SK-N-SH (cell line): ENCODE data around the gene FRYL. TPM values are rescaled to one million over a fixed set of nuclear protein-coding genes. Genes with fewer than 3 reads are reported as not detected.
"Not testable (repeated sequence)": the region's sequence is repeated elsewhere in the genome, so short reads cannot be mapped to it uniquely, and the experiment has no call there.

Source experiments
- CTCF ChIA-PET: fragments of 300-600, 350-600 bp; formaldehyde crosslinking; extraction: SDS; loops from one replicate; lab custom pipeline; 2021; lab: Yijun Ruan, JAX
- POLR2A ChIA-PET: fragments of 350-600 bp; sonication (Branson Sonifier 250); formaldehyde crosslinking; extraction: SDS; loops from one replicate; lab custom pipeline; 2020; ENCODE audit warnings: antibody characterized with exemption, inconsistent platforms; lab: Yijun Ruan, JAX
- DNase-seq: peaks from one replicate; pipeline ENCODE4 v3.0.0; 2012
- H2AFZ ChIP-seq: fragments of 200-600 bp; sonication (generic); 2 replicates; pipeline ENCODE4 v1.8.1; 2016; ENCODE audit warnings: antibody characterized with exemption, mild to moderate bottlenecking, low read depth
- H3F3A ChIP-seq: fragments of 200-600 bp; sonication (generic); replicated peaks from 2 replicates; pipeline ENCODE3; 2016; ENCODE audit warnings: antibody characterized with exemption, mild to moderate bottlenecking; ENCODE audit not compliant: insufficient read depth
- H3K27ac ChIP-seq, 2 experiments: fragments of 200-500 bp in 1 of 2; fragments of 200-600 bp in 1 of 2; sonication (Bioruptor generic) in 1 of 2; sonication (generic), shearing (Covaris generic) in 1 of 2; 2 replicates each; pipeline versions ENCODE4 v1.5.1 to v1.6.1; 2014 to 2016; ENCODE audit warnings: low read depth in 2 of 2, inconsistent platforms in 1 of 2, low read length in 1 of 2, mild to moderate bottlenecking in 1 of 2, mixed read lengths in 1 of 2
- H3K27me3 ChIP-seq: fragments of 200-600 bp; sonication (generic), shearing (Covaris generic); 2 replicates; pipeline ENCODE4 v1.6.1; 2016; ENCODE audit warnings: mixed run types; ENCODE audit not compliant: insufficient read depth
- H3K36me3 ChIP-seq, 2 experiments: fragments of 200-500 bp in 1 of 2; fragments of 200-600 bp in 1 of 2; sonication (Bioruptor generic) in 1 of 2; sonication (generic) in 1 of 2; replicated peaks in 1 of 2; 2 replicates each; pipeline versions ENCODE3 to v1.5.1; 2014 to 2016; ENCODE audit warnings: low read length in 1 of 2, mild to moderate bottlenecking in 1 of 2; ENCODE audit not compliant: insufficient read depth in 2 of 2, control insufficient read depth in 1 of 2
- H3K4me1 ChIP-seq, 2 experiments: fragments of 200-500 bp in 1 of 2; fragments of 200-600 bp in 1 of 2; sonication (Bioruptor generic) in 1 of 2; sonication (generic), shearing (Covaris generic) in 1 of 2; 2 replicates each; pipeline versions ENCODE4 v1.5.1 to v1.6.1; 2014 to 2016; ENCODE audit warnings: low read depth in 1 of 2, low read length in 1 of 2, mixed run types in 1 of 2; ENCODE audit not compliant: insufficient read depth in 2 of 2, control insufficient read depth in 1 of 2
- H3K4me2 ChIP-seq: fragments of 200-600 bp; sonication (generic), shearing (Covaris generic); 2 replicates; pipeline ENCODE4 v1.6.1; 2017; ENCODE audit warnings: mixed run types
- H3K4me3 ChIP-seq, 2 experiments: fragments of 200-500 bp in 1 of 2; fragments of 200-600 bp in 1 of 2; sonication (Bioruptor generic) in 1 of 2; sonication (generic), shearing (Covaris generic) in 1 of 2; 2 replicates each; pipeline versions ENCODE4 v1.5.1 to v1.8.1; 2014 to 2016; ENCODE audit warnings: low read depth in 2 of 2, inconsistent platforms in 1 of 2, low read length in 1 of 2, mild to moderate bottlenecking in 1 of 2, mixed read lengths in 1 of 2, moderate library complexity in 1 of 2
- H3K79me2 ChIP-seq: fragments of 200-600 bp; sonication (generic); 2 replicates; pipeline ENCODE4 v1.8.1; 2017; ENCODE audit warnings: mild to moderate bottlenecking; ENCODE audit not compliant: insufficient read depth
- H3K9ac ChIP-seq: fragments of 200-600 bp; sonication (generic); 2 replicates; pipeline ENCODE4 v1.6.1; 2017; ENCODE audit warnings: mixed run types
- H3K9me2 ChIP-seq: fragments of 200-600 bp; sonication (generic); 2 replicates; pipeline ENCODE4 v1.6.1; 2017; ENCODE audit warnings: mixed run types
- H3K9me3 ChIP-seq: fragments of 200-600 bp; sonication (generic); 2 replicates; pipeline ENCODE4 v1.6.1; 2017; ENCODE audit warnings: mixed run types, mild to moderate bottlenecking, moderate library complexity
- H4K20me1 ChIP-seq: fragments of 200-600 bp; sonication (generic); 2 replicates; pipeline ENCODE4 v1.6.1; 2017; ENCODE audit warnings: mild to moderate bottlenecking, mixed run types; ENCODE audit not compliant: insufficient read depth
- FOSL2 ChIP-seq: IDR thresholded peaks from 2 replicates; pipeline ENCODE4 v1.4.0; 2012; ENCODE audit warnings: low read depth, mild to moderate bottlenecking, moderate library complexity, borderline replicate concordance
- FOXJ3 ChIP-seq: sonication (generic); formaldehyde crosslinking; IDR thresholded peaks from 2 replicates; pipeline ENCODE4 v1.5.1; 2020; ENCODE audit warnings: mild to moderate bottlenecking, missing genetic modification reagents
- GABPA ChIP-seq: IDR thresholded peaks from 2 replicates; pipeline ENCODE4 v1.4.0; 2012; ENCODE audit warnings: low read depth, mild to moderate bottlenecking
- MEF2A ChIP-seq: IDR thresholded peaks from 2 replicates; pipeline ENCODE4 v1.4.0; 2012; ENCODE audit warnings: low read depth, borderline replicate concordance
- TCF12 ChIP-seq: IDR thresholded peaks from 2 replicates; pipeline ENCODE4 v1.4.0; 2012
- YY1 ChIP-seq: IDR thresholded peaks from 2 replicates; pipeline ENCODE4 v1.4.0; 2012; ENCODE audit warnings: low read depth, mild to moderate bottlenecking
- WGBS: methylation state at CpG from one replicate; pipeline ENCODE4 v1.1.6; 2017; ENCODE audit warnings: low lambda C conversion rate; 5-methylcytosine and 5-hydroxymethylcytosine counted together
- polyA plus RNA-seq, 3 experiments: library from polyadenylated mRNA; depleted of rRNA; stranded (reverse); fragments of >200 nt; gene quantifications; 2 replicates each; pipeline ENCODE4 v1.2.3, GENCODE V29; 2012
- TF ChIP-seq, protein P1 (sequence below): IDR thresholded peaks from 2 replicates; pipeline ENCODE4 v1.4.0; 2012; ENCODE audit warnings: low read depth, borderline replicate concordance
- TF ChIP-seq, protein P2 (sequence below): IDR thresholded peaks from 2 replicates; pipeline ENCODE4; 2012
- TF ChIP-seq, protein P3 (sequence below): fragments of 150-350 bp; IDR thresholded peaks from 2 replicates; pipeline ENCODE4 v1.6.1; 2016; ENCODE audit warnings: mild to moderate bottlenecking, low read depth, low read length

Gene FRYL
- polyA plus RNA-seq, 1 of the 3 experiments (the other 2 are of a cell fraction), result 8.2 TPM

DNA sequence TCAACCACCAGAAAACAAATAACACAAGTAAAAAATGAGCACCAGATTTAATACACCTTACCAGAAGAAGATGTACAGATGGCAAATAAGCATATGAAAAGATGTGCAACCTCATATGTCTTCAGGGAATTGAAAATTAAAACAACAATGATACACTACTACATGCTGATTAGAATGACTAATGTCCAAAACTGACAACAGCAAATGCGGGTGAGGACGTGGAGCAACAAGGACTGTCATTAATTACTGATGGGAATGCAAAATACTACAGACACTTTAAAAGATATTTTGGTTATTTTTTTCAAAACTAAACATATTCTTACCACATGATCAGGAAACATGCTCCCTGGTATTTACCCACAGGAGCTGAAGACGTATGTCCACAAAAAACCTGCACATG, 140.3 kb downstream of the FRYL start:
- TF ChIP-seq GABPA (no peak), FOXJ3 (CRISPR knock-in tag) (no peak), YY1 (no peak), TCF12 (no peak)
- TF ChIP-seq, protein P1, sequence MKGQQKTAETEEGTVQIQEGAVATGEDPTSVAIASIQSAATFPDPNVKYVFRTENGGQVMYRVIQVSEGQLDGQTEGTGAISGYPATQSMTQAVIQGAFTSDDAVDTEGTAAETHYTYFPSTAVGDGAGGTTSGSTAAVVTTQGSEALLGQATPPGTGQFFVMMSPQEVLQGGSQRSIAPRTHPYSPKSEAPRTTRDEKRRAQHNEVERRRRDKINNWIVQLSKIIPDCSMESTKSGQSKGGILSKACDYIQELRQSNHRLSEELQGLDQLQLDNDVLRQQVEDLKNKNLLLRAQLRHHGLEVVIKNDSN, result no peak
- no peak for DNase-seq
- Histone ChIP-seq H2AFZ (no peak overlapping the region), H3K4me2 (no peak overlapping the region), H3F3A (no peaks in the 10 kb centered on the region), H3K4me1 (peaks cover 2 to 19% of the 10 kb centered on the region in 2 experiments; a peak in 3 of 4 replicates), H3K9me2 (no peaks in the 10 kb centered on the region), H3K79me2 (peaks cover 45% of the 10 kb centered on the region), H3K9me3 (no peaks in the 10 kb centered on the region), H3K9ac (no peak overlapping the region), H4K20me1 (peaks cover 7% of the 10 kb centered on the region; the same call in 1 of the 2 replicates), H3K36me3 (no peaks in the 10 kb centered on the region), H3K27ac (no peak overlapping the region), H3K27me3 (no peaks in the 10 kb centered on the region), H3K4me3 (no peak overlapping the region)
- POLR2A ChIA-PET, result no interaction called here
- CTCF ChIA-PET, result interaction anchor here (1.4 kb wide), 1 partner anchor 14 kb away, joined by 4 read pairs; no protein-coding TSS in a partner anchor
- WGBS, result 98% methylated on average over 3 of the region's 3 CpGs

DNA sequence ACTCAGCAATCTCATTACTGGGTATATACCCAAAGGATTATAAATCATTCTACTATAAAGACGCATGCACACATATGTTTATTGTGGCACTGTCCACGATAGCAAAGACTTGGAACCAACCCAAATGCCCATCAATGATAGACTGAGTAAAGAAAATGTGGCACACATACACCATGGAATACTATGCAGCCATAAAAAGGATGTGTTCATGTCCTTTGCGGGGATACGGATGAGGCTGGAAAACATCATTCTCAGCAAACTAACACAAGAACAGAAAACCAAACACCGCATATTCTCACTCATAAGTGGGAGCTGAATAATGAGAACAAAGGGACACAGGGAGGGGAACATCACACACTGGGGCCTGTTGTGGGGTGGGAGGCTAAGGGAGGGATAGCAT, 141.5 kb downstream of the FRYL start:
- H3K9me3 ChIP-seq, H3K27ac ChIP-seq, H3K4me3 ChIP-seq, H3F3A ChIP-seq, DNase-seq, H3K9me2 ChIP-seq, H3K4me2 ChIP-seq, H3K9ac ChIP-seq, H3K27me3 ChIP-seq, CTCF ChIA-PET, H3K36me3 ChIP-seq, H4K20me1 ChIP-seq, H2AFZ ChIP-seq, POLR2A ChIA-PET: not testable (repeated sequence)
- Histone ChIP-seq H3K4me1 (peaks cover 2 to 19% of the 10 kb centered on the region in 2 experiments; a peak in 3 of 4 replicates), H3K79me2 (peaks cover 39% of the 10 kb centered on the region)
- WGBS, result 97% methylated on average over 5 of the region's 5 CpGs

DNA sequence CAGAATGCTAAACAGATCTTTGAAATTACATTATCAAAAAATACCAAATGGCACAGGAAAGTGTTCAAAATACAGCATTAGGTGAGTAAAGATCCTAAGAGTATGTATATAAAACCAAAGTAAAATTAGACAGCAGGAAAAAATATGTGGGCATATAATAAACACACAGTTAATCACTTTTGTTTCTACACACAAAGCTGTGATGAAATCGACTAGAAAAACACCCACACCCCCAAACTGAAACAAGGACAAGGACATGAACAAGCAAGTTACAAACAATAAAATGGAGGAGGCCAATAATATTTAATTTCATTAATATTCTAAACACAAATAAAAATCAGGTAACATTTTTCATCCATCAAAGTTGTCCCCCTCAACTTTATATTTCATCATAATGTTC, 143.2 kb downstream of the FRYL start:
- no peaks in the 10 kb centered on the region for H3K36me3 ChIP-seq
- peaks cover under 1% of the 10 kb centered on the region; the same call in 1 of the 2 replicates for H4K20me1 ChIP-seq
- no peak overlapping the region for H3K27ac ChIP-seq
- TF ChIP-seq YY1 (no peak), MEF2A (no peak), FOXJ3 (CRISPR knock-in tag) (no peak), FOSL2 (no peak)
- TF ChIP-seq, protein P2, sequence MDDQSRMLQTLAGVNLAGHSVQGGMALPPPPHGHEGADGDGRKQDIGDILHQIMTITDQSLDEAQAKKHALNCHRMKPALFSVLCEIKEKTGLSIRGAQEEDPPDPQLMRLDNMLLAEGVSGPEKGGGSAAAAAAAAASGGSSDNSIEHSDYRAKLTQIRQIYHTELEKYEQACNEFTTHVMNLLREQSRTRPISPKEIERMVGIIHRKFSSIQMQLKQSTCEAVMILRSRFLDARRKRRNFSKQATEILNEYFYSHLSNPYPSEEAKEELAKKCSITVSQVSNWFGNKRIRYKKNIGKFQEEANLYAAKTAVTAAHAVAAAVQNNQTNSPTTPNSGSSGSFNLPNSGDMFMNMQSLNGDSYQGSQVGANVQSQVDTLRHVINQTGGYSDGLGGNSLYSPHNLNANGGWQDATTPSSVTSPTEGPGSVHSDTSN, result no peak
- TF ChIP-seq, protein P3, sequence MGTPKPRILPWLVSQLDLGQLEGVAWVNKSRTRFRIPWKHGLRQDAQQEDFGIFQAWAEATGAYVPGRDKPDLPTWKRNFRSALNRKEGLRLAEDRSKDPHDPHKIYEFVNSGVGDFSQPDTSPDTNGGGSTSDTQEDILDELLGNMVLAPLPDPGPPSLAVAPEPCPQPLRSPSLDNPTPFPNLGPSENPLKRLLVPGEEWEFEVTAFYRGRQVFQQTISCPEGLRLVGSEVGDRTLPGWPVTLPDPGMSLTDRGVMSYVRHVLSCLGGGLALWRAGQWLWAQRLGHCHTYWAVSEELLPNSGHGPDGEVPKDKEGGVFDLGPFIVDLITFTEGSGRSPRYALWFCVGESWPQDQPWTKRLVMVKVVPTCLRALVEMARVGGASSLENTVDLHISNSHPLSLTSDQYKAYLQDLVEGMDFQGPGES, result no peak
- TF ChIP-seq, all 33 proteins: peak for 0
- H3K9ac ChIP-seq, result no peak overlapping the region
- H3F3A ChIP-seq, result no peaks in the 10 kb centered on the region
- no peak for DNase-seq
- no peaks in the 10 kb centered on the region for H3K27me3 ChIP-seq
- H3K4me1 ChIP-seq, result peaks cover 2 to 15% of the 10 kb centered on the region in 2 experiments; a peak in 3 of 4 replicates
- CTCF ChIA-PET, result no interaction called here
- H3K9me3 ChIP-seq, result no peaks in the 10 kb centered on the region
- H3K4me2 ChIP-seq, result no peak overlapping the region
- WGBS, result 48% methylated on average over 1 of the region's 1 CpG
- H2AFZ ChIP-seq, result no peak overlapping the region
- H3K4me3 ChIP-seq, result no peak overlapping the region
- POLR2A ChIA-PET, result no interaction called here
- H3K9me2 ChIP-seq, result no peaks in the 10 kb centered on the region
- peaks cover 39% of the 10 kb centered on the region for H3K79me2 ChIP-seq
